ENCODE measurements around the gene ELK3.
A peak's percentile ranks its signal among the peaks of the same experiment; 100 is the strongest.

ELK3 gene

GRCh38 chr12:96258104-96258961 is 64.2 kb downstream of the ELK3 start:
- no peak for DNase-seq (ENCODE audit: low read depth)

DNA sequence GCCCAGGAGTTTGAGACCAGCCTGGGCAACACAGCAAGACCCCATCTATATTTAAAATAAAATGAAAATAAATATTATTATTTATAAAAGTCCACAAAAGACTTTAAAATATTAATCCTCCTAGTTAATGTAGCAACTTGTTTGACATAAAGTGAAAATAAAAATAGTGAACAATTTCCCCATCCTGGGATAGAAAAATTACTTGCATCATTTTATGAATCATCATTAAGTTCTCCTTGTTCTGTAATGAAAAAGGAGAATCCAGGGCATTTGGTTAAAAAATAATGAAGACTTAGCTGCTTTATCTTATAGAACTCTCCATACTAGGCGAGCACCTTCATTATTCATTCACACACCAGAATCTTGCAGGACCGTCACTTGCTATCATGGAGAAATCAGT is 66.1 kb downstream of the ELK3 start:
- no peak for DNase-seq (ENCODE audit: low read depth)

GRCh38 chr12:96260644-96261043 is 66.5 kb downstream of the ELK3 start:
- DNase-seq (ENCODE audit: low read depth): no peak

GRCh38 chr12:96261557-96261956 is 67.4 kb downstream of the ELK3 start:
- DNase-seq (ENCODE audit: low read depth): no peak

DNA sequence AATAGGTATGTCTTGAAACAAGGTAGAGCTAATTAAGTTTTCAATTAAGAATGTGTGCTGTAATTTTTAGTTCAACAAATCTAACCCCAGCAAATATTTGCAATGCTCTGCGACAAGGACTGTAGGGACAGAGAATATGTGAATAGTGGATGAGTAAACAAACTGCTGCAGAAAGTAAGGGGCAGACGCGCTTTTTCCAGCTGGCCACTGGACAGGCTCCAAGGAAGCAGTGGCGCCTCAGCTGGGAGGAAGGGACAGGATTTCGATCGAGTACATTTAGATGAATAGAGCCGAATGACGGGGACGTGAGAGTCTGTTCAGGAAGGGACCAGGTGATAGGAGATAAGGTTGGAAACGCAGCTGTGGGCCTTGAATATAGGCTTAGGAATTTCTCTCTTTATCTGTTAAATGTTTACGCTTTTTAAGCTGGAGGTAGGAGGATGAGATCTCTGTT is 69.3 kb downstream of the ELK3 start:
- DNase-seq (ENCODE audit: low read depth): no peak

DNA sequence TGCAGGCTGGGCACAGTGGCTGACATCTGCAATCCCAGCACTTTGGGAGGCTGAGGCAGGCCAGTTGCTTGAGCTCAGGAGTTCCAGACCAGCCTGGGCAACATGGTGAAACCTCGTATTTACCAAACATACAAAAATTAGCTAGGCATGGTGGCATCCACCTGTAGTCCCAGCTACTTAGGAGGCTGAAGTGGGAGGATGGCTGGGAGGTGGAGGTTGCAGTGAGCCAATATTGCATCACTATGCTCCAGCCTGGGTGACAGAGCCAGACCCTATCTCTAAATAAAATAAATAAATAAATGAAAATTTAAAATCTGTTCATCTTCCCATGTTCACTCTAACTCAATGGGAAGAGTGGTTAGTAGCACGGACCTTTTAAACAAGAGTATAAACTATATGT is 71.2 kb downstream of the ELK3 start:
- DNase-seq (ENCODE audit: low read depth): no peak

GRCh38 chr12:96265836-96266235 is 71.7 kb downstream of the ELK3 start:
- DNase-seq (ENCODE audit: low read depth): no peak

- no peak for DNase-seq (ENCODE audit: low read depth)
Measured at GRCh38 chr12:96266238-96266637, 72.1 kb downstream of the ELK3 start.

DNA sequence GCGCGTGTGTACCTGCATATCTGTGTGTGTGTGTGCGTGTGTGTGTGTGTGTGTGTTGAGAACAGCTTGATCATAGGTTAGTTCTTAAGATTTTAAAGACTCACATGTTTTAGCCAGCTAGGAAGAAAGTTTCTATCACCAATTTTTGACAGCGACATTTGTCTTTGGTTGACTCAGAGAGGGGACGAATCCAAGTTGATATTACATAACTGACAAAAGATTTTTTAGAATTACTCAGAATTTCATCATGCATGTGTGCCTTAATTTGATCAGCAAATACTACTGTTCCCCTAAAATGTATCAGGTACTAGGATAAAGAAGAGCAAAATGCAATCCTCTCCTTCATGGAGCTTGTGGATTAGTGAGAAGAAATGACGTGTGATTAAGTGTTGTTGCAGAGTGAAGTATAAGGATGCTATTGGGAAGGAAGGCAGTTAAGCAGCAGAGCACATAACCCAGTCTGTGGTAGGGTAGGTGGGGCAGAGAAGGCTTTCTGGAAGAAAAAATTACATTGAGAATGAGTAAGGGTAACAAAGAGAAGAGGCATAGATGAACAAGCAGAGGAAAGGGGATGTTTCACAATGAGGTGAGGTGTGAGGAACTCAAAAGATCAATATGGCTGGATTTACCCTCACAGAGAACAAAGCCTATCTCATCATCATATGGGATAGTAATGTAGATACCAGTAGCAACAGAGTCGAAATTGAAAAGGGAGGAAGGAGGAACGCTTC is 77.5 kb downstream of the ELK3 start:
- DNase-seq (ENCODE audit: low read depth): peak; percentile 33

- peak; percentile 77 for DNase-seq (ENCODE audit: low read depth)
Measured at GRCh38 chr12:96274331-96274730, 80.2 kb downstream of the ELK3 start.

DNA sequence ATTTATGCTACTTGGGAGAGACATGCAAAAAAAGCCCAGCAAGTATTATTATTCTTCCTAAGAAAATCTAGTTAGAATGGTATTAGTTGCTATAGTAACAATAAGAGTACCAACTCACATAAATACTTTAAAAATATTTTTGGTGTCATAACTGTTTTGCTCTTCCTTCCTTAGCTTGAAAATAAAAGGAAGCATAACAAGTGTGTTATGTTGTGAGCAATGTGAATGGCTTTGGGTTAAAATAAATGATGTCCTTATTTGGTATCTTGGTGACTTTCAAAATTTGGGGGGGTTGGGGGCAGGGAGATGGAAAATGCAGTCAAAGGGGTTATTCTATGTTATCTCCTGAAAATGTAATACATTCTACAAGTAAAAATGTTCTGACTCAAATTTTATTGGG is 91.0 kb downstream of the ELK3 start:
- DNase-seq (ENCODE audit: low read depth): no peak

- DNase-seq (ENCODE audit: low read depth): no peak
Measured at GRCh38 chr12:96289067-96289466, 94.9 kb downstream of the ELK3 start.

DNA sequence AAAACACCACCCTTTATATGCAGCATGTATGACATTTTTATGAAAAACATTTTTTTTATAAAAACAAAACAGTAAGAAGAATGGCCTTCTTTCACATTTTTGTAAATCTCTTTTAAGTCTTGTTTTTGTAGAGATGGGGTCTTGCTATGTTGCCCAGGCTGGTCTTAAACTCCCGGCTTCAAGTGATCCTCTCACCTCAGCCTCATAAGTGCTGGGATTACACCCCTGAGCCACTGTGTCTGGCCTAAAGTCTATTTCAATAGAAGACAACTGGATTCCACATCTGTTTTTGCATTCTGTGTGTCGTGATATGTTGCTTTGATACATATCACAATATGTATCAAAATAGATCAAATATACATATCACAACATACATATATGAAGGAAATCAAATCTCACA is 98.9 kb downstream of the ELK3 start:
- DNase-seq (ENCODE audit: low read depth): no peak

- no peak for DNase-seq (ENCODE audit: low read depth)
Measured at GRCh38 chr12:96294831-96295230, 100.7 kb downstream of the ELK3 start.

- no peak for DNase-seq (ENCODE audit: low read depth)
Measured at GRCh38 chr12:96295532-96296160, 101.5 kb downstream of the ELK3 start.

DNA sequence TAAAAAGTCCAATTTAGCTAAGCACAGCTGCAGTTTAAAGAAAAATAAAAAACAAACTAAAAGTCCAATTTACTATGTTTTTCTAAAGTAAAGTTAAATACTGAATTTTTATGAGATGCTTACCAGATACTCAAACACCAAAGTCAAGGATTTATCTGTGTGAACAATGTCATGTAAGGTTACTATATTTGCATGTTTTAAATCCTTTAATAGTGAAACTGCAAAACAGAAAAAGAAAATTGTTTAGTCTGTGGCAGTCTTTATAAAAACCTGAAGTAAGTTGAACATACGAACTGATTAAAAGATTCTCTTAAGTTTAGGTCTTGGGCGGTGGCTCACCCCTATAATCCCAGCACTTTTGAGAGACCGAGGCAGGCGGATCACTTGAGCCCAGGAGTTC is 103.3 kb downstream of the ELK3 start:
- DNase-seq (ENCODE audit: low read depth): no peak

DNA sequence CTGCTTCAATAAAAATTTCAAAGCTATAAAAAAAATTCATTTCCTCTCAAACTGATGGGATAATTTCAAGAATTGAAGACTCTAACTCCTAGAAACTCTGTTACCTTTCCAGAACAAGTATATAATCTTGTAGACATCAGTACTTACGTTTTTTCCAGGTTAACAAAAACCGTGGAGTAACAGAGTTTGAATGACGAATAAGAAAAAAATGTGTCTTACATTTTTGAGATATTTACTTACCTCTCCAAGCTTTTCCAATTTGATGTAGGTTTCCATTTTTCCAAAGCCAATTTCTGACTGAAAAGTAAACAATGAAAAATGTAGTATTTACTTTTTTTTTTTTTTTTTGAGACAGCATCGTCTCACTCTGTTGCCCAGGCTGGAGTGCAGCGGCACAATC is 105.9 kb downstream of the ELK3 start:
- DNase-seq (ENCODE audit: low read depth): no peak

GRCh38 chr12:96301732-96302131 is 107.6 kb downstream of the ELK3 start:
- DNase-seq (ENCODE audit: low read depth): no peak

DNA sequence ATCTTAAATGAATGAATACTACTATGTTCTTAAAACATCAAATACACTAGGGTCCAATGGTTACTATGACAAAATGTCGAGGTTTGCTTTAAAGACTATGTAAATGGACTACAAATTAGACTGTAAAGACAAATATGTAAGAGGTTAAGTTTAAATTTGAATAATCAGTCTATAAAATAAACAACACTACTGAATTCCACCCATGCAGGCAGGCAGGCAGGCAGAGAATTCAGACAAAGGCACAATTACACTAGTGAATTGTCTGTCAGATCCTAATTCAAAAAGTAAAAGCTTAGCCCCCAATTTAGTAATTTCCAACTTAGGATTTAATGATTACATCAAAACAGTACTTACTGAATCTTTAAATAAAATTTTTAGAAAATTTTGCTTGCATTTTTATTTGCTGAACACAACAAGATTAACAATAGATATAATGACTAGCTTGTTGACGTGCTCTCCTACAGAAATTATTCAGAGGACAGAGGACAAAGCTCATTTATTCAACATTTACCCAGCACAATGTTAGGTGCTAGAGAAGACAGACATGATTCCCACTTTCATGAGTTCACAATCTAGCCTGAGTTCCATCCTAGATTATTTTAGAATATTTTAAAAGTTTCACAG is 108.6 kb downstream of the ELK3 start:
- DNase-seq (ENCODE audit: low read depth): no peak

DNA sequence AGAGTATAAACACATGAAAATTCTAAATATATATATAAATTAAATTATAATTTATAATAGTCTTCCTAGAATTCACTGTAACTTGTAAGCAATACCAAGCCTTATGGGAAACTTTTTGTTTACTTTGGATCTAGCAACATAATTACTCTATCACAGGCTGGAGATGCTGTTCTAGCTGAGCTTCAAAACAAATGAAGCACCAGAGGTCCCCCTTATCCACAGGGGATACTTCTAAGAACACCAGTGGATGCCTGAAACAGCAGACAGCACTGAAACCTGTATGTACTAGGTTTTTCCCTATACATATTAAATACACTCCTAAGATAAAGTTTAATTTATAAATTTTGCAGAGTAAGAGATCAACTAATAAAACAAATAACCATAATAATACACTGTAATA is 109.5 kb downstream of the ELK3 start:
- no peak for DNase-seq (ENCODE audit: low read depth)

DNA sequence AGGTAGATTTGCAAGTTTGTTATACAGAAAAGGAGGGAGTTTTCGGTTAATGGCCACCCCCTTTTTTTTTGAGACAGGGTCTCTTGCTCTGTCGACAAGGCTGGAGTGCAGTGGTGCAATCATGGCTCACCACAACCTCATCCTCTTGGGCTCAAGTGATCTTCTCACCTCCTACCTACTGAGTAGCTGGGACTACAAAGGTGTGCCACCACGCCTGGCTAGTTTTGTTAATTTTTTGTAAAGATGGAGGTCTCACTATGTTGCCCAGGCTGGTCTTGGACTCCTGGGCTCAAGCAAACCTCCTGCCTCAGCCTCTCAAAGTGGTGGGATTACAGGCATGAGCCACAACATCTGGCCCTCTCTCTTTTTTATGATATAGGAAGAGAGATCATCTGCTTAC is 111.5 kb downstream of the ELK3 start:
- no peak for DNase-seq (ENCODE audit: low read depth)

GRCh38 chr12:96308881-96309280 is 114.7 kb downstream of the ELK3 start:
- no peak for DNase-seq (ENCODE audit: low read depth)

DNA sequence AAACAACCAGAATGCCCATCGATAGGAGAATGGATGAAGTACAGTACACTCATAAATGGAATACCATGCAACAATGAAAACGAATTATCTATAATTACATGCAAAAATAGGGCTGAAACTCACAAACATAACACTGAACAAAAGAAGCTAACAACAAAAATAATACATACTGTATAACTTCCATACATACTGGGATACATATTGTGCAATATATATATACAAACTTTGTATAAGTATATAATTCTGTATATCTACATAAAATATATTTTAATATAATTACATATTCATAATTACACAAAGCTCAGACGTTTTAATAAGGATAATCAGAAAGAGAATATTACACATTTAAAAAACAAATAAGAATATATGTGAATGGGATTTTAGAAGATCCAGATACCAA is 115.9 kb downstream of the ELK3 start:
- DNase-seq (ENCODE audit: low read depth): no peak
